Measurements from ENCODE around the gene CCDC7. TPM values are rescaled to one million over a fixed set of nuclear protein-coding genes. Genes with fewer than 3 reads are reported as not detected.
"Not testable (repeated sequence)": the region's sequence is repeated elsewhere in the genome, so short reads cannot be mapped to it uniquely, and the experiment has no call there.

Gene CCDC7
- total RNA-seq, 1 donor from 2014 or later, result 22.8 TPM

DNA sequence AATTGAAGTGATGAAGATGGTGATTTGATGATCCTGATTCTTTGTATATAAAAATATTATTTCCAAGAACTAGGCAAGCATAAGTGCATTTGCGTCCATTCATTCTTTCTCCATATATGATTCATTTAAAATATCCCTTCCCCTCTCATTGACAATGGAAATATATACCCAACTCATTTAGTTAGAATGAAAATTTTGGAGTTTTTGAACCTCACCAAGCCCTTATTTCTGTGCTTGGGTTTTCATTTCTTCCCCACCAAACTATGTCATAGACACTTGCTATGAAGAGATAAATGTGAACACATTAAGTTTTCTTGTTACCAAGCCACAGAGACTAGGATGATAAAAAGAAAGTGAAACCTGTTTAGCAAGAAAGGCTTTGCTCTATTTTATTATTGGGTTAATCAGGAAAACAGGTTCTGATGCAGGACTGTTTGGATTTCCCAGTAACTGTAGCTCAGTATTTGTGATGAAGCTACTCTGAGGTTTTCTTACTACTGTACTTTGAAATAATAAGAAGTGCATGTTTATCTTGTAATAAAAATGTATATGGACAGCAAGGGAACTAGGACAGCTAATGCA, 443.8 kb downstream of the CCDC7 start:
- intact Hi-C loops (cut with DNase I), result no loop called here
- no peak for DNase-seq
- no peaks in the 10 kb centered on the region for H3K4me1 ChIP-seq

GRCh38 chr10:32890444-32890843, 444.5 kb downstream of the CCDC7 start:
- TF ChIP-seq, protein P1, sequence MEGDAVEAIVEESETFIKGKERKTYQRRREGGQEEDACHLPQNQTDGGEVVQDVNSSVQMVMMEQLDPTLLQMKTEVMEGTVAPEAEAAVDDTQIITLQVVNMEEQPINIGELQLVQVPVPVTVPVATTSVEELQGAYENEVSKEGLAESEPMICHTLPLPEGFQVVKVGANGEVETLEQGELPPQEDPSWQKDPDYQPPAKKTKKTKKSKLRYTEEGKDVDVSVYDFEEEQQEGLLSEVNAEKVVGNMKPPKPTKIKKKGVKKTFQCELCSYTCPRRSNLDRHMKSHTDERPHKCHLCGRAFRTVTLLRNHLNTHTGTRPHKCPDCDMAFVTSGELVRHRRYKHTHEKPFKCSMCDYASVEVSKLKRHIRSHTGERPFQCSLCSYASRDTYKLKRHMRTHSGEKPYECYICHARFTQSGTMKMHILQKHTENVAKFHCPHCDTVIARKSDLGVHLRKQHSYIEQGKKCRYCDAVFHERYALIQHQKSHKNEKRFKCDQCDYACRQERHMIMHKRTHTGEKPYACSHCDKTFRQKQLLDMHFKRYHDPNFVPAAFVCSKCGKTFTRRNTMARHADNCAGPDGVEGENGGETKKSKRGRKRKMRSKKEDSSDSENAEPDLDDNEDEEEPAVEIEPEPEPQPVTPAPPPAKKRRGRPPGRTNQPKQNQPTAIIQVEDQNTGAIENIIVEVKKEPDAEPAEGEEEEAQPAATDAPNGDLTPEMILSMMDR (IDR thresholded peaks at IDR 0.05), result no peak
- Histone ChIP-seq H3K9me3 (no peaks in the 10 kb centered on the region), H3K27me3 (ENCODE audit: low read depth) (no peaks in the 10 kb centered on the region), H3K4me3 (no peak overlapping the region), H3K27ac (no peak overlapping the region), H3K4me1 (no peaks in the 10 kb centered on the region), H3K36me3 (peaks cover 1% of the 10 kb centered on the region)
- DNase-seq, result no peak
- ATAC-seq, result no peak
- intact Hi-C loops (cut with DNase I), result no loop called here

More for the DNA sequence above, 443.8 kb downstream of the CCDC7 start:
- Histone ChIP-seq H3K27me3 (ENCODE audit: low read depth) (no peaks in the 10 kb centered on the region), H3K36me3 (no peaks in the 10 kb centered on the region), H3K27ac (no peak overlapping the region), H3K4me3 (no peak overlapping the region), H3K9me3 (no peaks in the 10 kb centered on the region)
- TF ChIP-seq, protein P1 (IDR thresholded peaks at IDR 0.05), result no peak
- ATAC-seq, result no peak

- intact Hi-C loops (cut with DNase I), result no loop called here
- H3K9me3 ChIP-seq, result no peaks in the 10 kb centered on the region
- TF ChIP-seq, protein P1 (IDR thresholded peaks at IDR 0.05), result no peak
- DNase-seq (no peak), ATAC-seq (peak in 1 of 2 donors; percentile 8)
- H3K36me3 ChIP-seq, result peaks cover 8% of the 10 kb centered on the region
- no peak overlapping the region for H3K4me3 ChIP-seq
- H3K27ac ChIP-seq, result no peak overlapping the region
- H3K27me3 ChIP-seq (ENCODE audit: low read depth), result no peaks in the 10 kb centered on the region
- no peaks in the 10 kb centered on the region for H3K4me1 ChIP-seq
Measured at GRCh38 chr10:32891261-32891660, 445.3 kb downstream of the CCDC7 start.

DNA sequence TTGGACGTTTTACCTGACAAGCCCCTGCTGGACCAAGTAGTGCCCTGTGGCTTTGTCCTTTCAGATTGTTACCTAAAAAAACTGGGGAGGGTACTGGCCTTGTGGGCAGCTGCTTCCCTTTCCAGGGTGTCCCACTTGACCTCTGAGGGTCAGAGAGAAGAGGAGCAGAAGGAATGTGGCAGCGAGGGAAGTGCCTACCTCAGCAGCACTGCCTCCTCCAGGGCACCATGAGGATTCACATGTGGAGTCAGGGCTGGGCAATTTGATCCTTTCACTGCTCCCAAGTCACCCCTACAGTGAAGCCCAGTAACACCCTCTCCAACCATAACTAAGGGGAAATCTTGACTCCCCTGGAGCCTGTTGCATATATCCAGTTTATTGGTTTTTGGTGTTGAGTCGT, 447.5 kb downstream of the CCDC7 start:
- no peak for DNase-seq
- ATAC-seq, result peak; percentile 24 to 30

GRCh38 chr10:32893916-32894664, 448.1 kb downstream of the CCDC7 start:
- H3K9me3 ChIP-seq, result no peaks in the 10 kb centered on the region
- ATAC-seq (no peak), DNase-seq (no peak)
- no peaks in the 10 kb centered on the region for H3K27me3 ChIP-seq (ENCODE audit: low read depth)
- no peaks in the 10 kb centered on the region for H3K4me1 ChIP-seq
- intact Hi-C loops (cut with DNase I), result no loop called here
- TF ChIP-seq, protein P1 (IDR thresholded peaks at IDR 0.05), result no peak
- H3K36me3 ChIP-seq, result peaks cover 32% of the 10 kb centered on the region
- H3K27ac ChIP-seq, result no peak overlapping the region
- no peak overlapping the region for H3K4me3 ChIP-seq

More for the DNA sequence above, 447.5 kb downstream of the CCDC7 start:
- no peaks in the 10 kb centered on the region for H3K27me3 ChIP-seq (ENCODE audit: low read depth)
- no peaks in the 10 kb centered on the region for H3K9me3 ChIP-seq
- TF ChIP-seq, protein P1 (IDR thresholded peaks at IDR 0.05), result no peak
- H3K36me3 ChIP-seq, result peaks cover 25% of the 10 kb centered on the region
- no peak overlapping the region for H3K27ac ChIP-seq
- H3K4me3 ChIP-seq, result no peak overlapping the region
- no peaks in the 10 kb centered on the region for H3K4me1 ChIP-seq
- intact Hi-C loops (cut with DNase I), result no loop called here

GRCh38 chr10:32895200-32895968, 449.4 kb downstream of the CCDC7 start:
- DNase-seq, result not testable (repeated sequence)

More at GRCh38 chr10:32895200-32895968, 449.4 kb downstream of the CCDC7 start:
- H3K4me1 ChIP-seq; H3K27ac ChIP-seq; H3K4me3 ChIP-seq; intact Hi-C loops (cut with DNase I); ATAC-seq; H3K9me3 ChIP-seq; H3K27me3 ChIP-seq (ENCODE audit: low read depth): not testable (repeated sequence)
- peaks cover 38% of the 10 kb centered on the region for H3K36me3 ChIP-seq
